NT2/D1 (cell line): ENCODE measurements around the gene SGO2.
A peak's percentile ranks its signal among the peaks of the same experiment; 100 is the strongest.

Experiments
- DNase-seq: peaks from one replicate; pipeline ENCODE4 v3.0.0-alpha.2; 2011; ENCODE audit warnings: low read depth, low spot score
- H3K27me3 ChIP-seq: 2 replicates; pipeline ENCODE4 v1.6.0; 2011; ENCODE audit warnings: mild to moderate bottlenecking; ENCODE audit not compliant: insufficient read length, insufficient read depth
- H3K36me3 ChIP-seq: 2 replicates; pipeline ENCODE4 v1.6.1; 2011; ENCODE audit warnings: mild to moderate bottlenecking, low read length, mixed read lengths; ENCODE audit not compliant: insufficient read depth, insufficient read length
- H3K4me1 ChIP-seq: 2 replicates; pipeline ENCODE4 v1.5.1; 2011; ENCODE audit not compliant: insufficient read depth, insufficient read length
- H3K4me3 ChIP-seq: 2 replicates; pipeline ENCODE4 v1.5.1; 2011; ENCODE audit warnings: low read depth; ENCODE audit not compliant: insufficient read length
- H3K9ac ChIP-seq: 2 replicates; pipeline ENCODE4 v1.6.0; 2011; ENCODE audit warnings: low read depth; ENCODE audit not compliant: insufficient read length
- H3K9me3 ChIP-seq: 2 replicates; pipeline ENCODE4 v1.5.1; 2011; ENCODE audit warnings: mild to moderate bottlenecking, low read length; ENCODE audit not compliant: insufficient read depth
- SUZ12 ChIP-seq: IDR thresholded peaks from 2 replicates; pipeline ENCODE4 v1.6.1; 2011; ENCODE audit not compliant: insufficient read length, insufficient read depth; ENCODE audit errors: extremely low read depth
- YY1 ChIP-seq: IDR thresholded peaks from 2 replicates; pipeline ENCODE4 v1.6.1; 2011; ENCODE audit not compliant: insufficient read length, insufficient read depth
- ZNF274 ChIP-seq: IDR thresholded peaks from 2 replicates; pipeline ENCODE4 v1.6.1; 2011; ENCODE audit warnings: mild to moderate bottlenecking, low read depth, low read length

Gene SGO2

GRCh38 chr2:200586644-200586975 lies 60.6 kb downstream of the SGO2 start:
- H3K36me3 ChIP-seq: no peaks in the 10 kb centered on the region
- peak overlapping the region; percentile 61 for H3K4me3 ChIP-seq
- no peak for TF ChIP-seq ZNF274
- no peak for TF ChIP-seq SUZ12
- TF ChIP-seq YY1: no peak
- no peaks in the 10 kb centered on the region for H3K9me3 ChIP-seq
- no peak for DNase-seq
- H3K4me1 ChIP-seq: no peaks in the 10 kb centered on the region
- H3K9ac ChIP-seq: peak overlapping the region; percentile 79
- peaks cover 3% of the 10 kb centered on the region for H3K27me3 ChIP-seq

DNA sequence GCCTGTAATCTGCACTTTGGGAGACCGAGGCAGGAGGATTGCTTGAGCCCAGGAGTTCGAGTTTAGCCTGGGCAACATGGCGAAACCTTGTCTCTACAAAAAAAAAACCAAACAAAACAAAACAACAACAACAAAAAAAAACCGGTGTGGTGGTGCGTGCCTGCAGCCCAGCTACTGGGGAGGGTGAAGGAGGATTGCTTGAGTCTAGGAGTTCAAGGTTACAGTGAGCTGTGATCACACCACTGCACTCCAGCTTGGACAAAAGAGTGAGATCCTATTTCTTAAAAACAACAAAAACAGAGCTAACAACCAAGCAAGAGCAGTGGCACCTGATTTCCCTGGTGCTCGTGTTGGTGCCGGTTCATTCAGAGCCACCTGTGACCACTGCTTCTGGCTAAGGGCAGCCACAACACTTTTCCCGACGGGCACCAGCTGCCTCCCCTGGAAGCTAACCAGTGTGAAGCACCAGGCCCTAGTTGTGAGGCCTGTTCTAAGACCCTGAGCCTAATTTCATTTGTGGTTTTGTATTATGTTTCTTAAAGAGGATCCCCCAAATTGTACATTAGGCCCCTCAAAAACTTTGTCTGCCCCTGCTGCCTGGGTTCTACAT lies 61.1 kb downstream of the SGO2 start:
- TF ChIP-seq ZNF274: no peak
- no peak for TF ChIP-seq YY1
- no peak for TF ChIP-seq SUZ12
- no peak overlapping the region for H3K4me3 ChIP-seq
- H3K4me1 ChIP-seq: no peaks in the 10 kb centered on the region
- no peaks in the 10 kb centered on the region for H3K9me3 ChIP-seq
- no peak for DNase-seq
- H3K9ac ChIP-seq: no peak overlapping the region
- H3K27me3 ChIP-seq: peaks cover 3% of the 10 kb centered on the region
- H3K36me3 ChIP-seq: no peaks in the 10 kb centered on the region

- H3K36me3 ChIP-seq: no peaks in the 10 kb centered on the region
- H3K9ac ChIP-seq: no peak overlapping the region
- no peaks in the 10 kb centered on the region for H3K4me1 ChIP-seq
- no peak overlapping the region for H3K4me3 ChIP-seq
- TF ChIP-seq SUZ12: no peak
- TF ChIP-seq ZNF274: no peak
- no peak for TF ChIP-seq YY1
- H3K9me3 ChIP-seq: no peaks in the 10 kb centered on the region
- peaks cover 3% of the 10 kb centered on the region for H3K27me3 ChIP-seq
- no peak for DNase-seq
These were observed 62.2 kb downstream of the SGO2 start for GRCh38 chr2:200588076-200588678.

DNA sequence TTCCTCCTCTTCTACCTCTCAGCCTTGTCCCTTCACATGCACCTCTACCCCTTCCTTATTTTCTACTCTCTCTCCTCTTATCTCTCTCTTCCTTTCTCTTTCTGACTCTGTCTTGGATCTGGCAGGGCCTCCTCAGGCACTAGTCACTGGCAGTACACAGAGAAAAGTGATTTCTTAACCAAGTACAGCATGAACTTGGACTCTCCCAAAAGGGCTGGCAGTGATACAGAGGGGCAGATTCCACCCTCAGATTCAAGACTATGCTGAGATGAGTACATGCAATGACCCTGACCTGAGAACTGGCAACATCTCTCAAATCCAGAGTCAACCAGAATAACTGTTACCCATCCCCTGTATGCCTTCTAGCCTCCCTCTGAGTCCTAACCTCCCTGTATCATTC lies 64.1 kb downstream of the SGO2 start:
- Histone ChIP-seq H3K27me3 (peaks cover 3% of the 10 kb centered on the region), H3K9me3 (no peaks in the 10 kb centered on the region), H3K36me3 (no peaks in the 10 kb centered on the region), H3K9ac (no peak overlapping the region), H3K4me1 (no peaks in the 10 kb centered on the region), H3K4me3 (no peak overlapping the region)
- TF ChIP-seq YY1 (no peak), ZNF274 (no peak), SUZ12 (no peak)
- DNase-seq: no peak

- peaks cover 3% of the 10 kb centered on the region for H3K27me3 ChIP-seq
- no peak for DNase-seq
- no peaks in the 10 kb centered on the region for H3K36me3 ChIP-seq
- TF ChIP-seq YY1 (no peak), ZNF274 (no peak), SUZ12 (no peak)
- no peak overlapping the region for H3K4me3 ChIP-seq
- no peak overlapping the region for H3K9ac ChIP-seq
- H3K4me1 ChIP-seq: no peaks in the 10 kb centered on the region
- H3K9me3 ChIP-seq: no peaks in the 10 kb centered on the region
These were observed 65.3 kb downstream of the SGO2 start for GRCh38 chr2:200591308-200591707.

DNA sequence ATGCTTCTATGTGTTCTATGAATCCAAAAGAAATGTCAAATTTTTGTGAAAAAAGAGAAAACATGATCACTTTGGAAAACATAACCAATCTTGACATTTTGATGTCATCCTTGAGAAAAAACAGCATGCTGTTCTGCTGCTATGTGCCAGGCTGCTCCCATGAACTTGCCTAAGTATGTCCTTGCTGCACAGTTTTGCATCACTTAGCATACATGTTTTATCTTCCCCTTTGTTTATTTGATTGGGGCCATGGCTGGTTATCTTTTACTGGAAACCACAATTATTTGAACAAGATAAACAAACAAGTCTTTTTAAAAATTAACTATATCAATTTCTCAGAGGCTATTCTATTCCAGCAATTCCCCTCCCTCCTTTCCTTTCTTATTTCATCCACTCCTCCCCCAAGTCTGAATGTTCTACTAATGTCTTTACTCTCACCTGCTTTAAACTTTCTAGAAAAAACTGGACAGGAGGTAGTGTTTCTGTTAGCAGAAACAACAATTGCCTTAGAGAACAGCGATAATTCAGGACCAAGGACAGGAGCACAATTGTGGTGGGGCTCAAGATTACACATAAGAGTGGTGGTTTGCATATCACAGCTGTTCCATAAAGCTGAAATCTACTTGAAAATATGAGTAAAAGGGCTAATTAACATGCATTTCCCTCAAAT lies 66.5 kb downstream of the SGO2 start:
- no peak for DNase-seq

DNA sequence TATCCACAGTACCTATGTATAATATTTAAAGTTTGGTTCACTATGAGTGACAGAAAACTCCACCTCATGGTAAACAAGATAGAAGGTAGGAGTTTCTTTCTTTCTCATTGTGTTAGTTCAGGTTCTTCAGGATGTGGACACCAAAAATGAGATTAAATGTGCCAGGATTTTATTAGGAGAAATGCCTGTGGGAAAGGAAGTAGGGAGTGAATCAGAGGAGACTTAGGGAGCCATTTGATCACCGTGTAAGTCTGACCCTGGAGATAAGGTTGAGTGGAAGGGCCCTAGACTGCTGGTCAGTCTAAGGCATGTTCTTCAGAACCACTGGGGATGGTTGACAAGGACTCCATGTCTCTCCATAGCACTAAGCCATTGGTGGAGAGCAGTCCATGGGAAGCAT lies 67.9 kb downstream of the SGO2 start:
- Histone ChIP-seq H3K9ac (no peak overlapping the region), H3K4me1 (no peaks in the 10 kb centered on the region), H3K27me3 (no peaks in the 10 kb centered on the region), H3K36me3 (no peaks in the 10 kb centered on the region), H3K9me3 (no peaks in the 10 kb centered on the region), H3K4me3 (no peak overlapping the region)
- no peak for DNase-seq
- no peak for TF ChIP-seq SUZ12
- TF ChIP-seq ZNF274: no peak
- TF ChIP-seq YY1: no peak

More for the DNA sequence above, 66.5 kb downstream of the SGO2 start:
- no peaks in the 10 kb centered on the region for H3K27me3 ChIP-seq
- H3K36me3 ChIP-seq: no peaks in the 10 kb centered on the region
- H3K4me3 ChIP-seq: no peak overlapping the region
- H3K9me3 ChIP-seq: no peaks in the 10 kb centered on the region
- TF ChIP-seq ZNF274 (no peak), YY1 (no peak), SUZ12 (no peak)
- no peaks in the 10 kb centered on the region for H3K4me1 ChIP-seq
- no peak overlapping the region for H3K9ac ChIP-seq
